ENCODE data around the gene EIF1AD. TPM values are rescaled to one million over a fixed set of nuclear protein-coding genes. Genes with fewer than 3 reads are reported as not detected.

Gene EIF1AD
- total RNA-seq, 1 donor from 2014 or later: 29.0 TPM

DNA sequence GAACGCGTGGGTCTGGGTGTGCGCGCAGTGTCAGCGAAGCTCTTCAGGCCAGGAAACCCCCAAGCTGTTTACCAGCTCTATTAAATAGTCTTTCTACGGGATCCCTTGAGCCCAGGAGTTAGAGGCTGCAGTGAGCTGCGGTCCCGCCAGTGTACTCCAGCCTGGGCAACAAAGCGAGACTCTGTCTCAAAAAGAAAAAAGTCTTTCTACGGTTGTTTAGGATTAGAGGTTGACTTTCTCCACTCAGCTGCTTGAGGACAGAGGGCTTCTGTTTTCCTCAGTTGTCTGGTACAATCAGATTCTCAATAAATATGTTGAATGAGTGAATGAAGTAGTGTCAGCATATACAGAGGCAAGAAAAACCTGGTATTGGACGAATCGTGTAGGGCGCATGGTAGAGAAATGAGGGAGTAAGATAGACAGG, 39.8 kb downstream of the EIF1AD start:
- DNase-seq (no peak), ATAC-seq (peak in 1 of 2 donors; percentile 20)
- H3K4me3 ChIP-seq: peak overlapping the region; percentile 97
- H3K36me3 ChIP-seq: peaks cover 40% of the 10 kb centered on the region
- peak overlapping the region; percentile 90 for H3K27ac ChIP-seq
- TF ChIP-seq, protein P1, sequence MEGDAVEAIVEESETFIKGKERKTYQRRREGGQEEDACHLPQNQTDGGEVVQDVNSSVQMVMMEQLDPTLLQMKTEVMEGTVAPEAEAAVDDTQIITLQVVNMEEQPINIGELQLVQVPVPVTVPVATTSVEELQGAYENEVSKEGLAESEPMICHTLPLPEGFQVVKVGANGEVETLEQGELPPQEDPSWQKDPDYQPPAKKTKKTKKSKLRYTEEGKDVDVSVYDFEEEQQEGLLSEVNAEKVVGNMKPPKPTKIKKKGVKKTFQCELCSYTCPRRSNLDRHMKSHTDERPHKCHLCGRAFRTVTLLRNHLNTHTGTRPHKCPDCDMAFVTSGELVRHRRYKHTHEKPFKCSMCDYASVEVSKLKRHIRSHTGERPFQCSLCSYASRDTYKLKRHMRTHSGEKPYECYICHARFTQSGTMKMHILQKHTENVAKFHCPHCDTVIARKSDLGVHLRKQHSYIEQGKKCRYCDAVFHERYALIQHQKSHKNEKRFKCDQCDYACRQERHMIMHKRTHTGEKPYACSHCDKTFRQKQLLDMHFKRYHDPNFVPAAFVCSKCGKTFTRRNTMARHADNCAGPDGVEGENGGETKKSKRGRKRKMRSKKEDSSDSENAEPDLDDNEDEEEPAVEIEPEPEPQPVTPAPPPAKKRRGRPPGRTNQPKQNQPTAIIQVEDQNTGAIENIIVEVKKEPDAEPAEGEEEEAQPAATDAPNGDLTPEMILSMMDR (IDR thresholded peaks at IDR 0.05): no peak
- H3K27me3 ChIP-seq (ENCODE audit: low read depth): no peaks in the 10 kb centered on the region
- intact Hi-C loops (cut with DNase I): no loop called here
- no peaks in the 10 kb centered on the region for H3K9me3 ChIP-seq
- H3K4me1 ChIP-seq: peaks cover 23% of the 10 kb centered on the region

DNA sequence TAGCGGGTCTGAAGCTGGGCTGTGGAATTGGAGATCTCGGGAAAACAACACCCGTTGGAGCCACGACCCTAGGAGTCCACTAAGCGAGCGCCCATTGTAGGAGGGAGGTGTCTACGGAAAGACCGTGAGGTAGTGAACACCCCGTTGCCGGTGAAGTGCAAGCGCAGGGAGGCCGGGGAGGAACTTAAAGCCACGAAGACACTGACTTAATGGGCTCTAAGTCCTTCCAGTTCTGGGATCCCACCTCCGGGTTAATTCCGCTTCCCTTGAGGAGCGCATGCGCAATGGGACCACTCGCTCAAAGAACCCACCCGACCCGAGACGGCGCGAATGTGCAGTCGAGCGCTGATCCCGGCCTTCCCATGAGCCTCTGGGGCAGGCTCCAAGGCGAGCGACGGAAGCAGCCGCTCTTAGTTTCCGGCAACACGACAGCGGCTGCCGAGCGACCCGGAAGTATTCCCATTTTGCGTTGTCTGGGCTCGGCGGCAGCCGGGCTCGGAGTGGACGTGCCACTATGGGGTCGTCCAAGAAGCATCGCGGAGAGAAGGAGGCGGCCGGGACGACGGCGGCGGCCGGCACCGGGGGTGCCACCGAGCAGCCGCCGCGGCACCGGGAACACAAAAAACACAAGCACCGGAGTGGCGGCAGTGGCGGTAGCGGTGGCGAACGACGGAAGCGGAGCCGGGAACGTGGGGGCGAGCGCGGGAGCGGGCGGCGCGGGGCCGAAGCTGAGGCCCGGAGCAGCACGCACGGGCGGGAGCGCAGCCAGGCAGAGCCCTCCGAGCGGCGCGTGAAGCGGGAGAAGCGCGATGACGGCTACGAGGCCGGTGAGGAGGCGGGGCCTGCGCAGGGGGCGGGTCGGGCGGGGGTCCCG, 40.5 kb downstream of the EIF1AD start, which contains the start of gene SART1:
Gene SART1, plus strand, starts transcription at position 468 of the 874 bp plus-strand sequence. Its CDS starts 47 bp downstream, at position 515.
- Histone ChIP-seq H3K4me3 (peak within 1 kb of the TSS; percentile 97), H3K27me3 (ENCODE audit: low read depth) (no peaks in the 10 kb centered on the region), H3K9me3 (no peaks in the 10 kb centered on the region), H3K27ac (peak within 1 kb of the TSS; percentile 90), H3K4me1 (peaks cover 23% of the 10 kb centered on the region), H3K36me3 (peaks cover 33% of the 10 kb centered on the region)
- TF ChIP-seq, protein P1 (IDR thresholded peaks at IDR 0.05): no peak
- peak; percentile 97 to 99 for ATAC-seq
- intact Hi-C loops (cut with DNase I): no loop called here
- DNase-seq: peak; percentile 99

DNA sequence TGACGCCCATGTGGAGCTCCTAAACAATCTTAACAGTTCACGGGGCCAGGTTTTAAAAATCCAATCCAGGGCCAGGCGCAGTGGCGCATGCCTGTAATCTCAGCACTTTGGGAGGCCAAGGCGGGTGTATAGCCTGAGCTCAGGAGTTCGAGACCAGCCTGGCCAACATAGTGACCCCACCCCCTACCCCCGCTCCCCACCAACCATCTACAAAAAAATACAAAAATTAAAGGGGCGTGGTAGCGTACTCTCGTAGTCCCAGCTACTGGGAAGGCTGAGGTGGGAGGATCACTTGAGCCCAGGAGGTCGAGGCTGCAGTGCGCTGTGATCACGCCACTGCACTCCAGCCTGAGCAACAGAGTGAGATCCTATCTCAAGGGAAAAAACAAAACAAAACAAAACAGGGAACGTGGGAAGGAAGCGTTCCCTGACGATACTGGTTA, 41.1 kb downstream of the EIF1AD start:
- intact Hi-C loops (cut with DNase I): no loop called here
- peak overlapping the region; percentile 90 for H3K27ac ChIP-seq
- TF ChIP-seq, protein P1 (IDR thresholded peaks at IDR 0.05): no peak
- H3K4me1 ChIP-seq: peaks cover 23% of the 10 kb centered on the region
- ATAC-seq: peak in 1 of 2 donors; percentile 4
- peak overlapping the region; percentile 97 for H3K4me3 ChIP-seq
- H3K27me3 ChIP-seq (ENCODE audit: low read depth): no peaks in the 10 kb centered on the region
- no peaks in the 10 kb centered on the region for H3K9me3 ChIP-seq
- no peak for DNase-seq
- H3K36me3 ChIP-seq: peaks cover 27% of the 10 kb centered on the region

DNA sequence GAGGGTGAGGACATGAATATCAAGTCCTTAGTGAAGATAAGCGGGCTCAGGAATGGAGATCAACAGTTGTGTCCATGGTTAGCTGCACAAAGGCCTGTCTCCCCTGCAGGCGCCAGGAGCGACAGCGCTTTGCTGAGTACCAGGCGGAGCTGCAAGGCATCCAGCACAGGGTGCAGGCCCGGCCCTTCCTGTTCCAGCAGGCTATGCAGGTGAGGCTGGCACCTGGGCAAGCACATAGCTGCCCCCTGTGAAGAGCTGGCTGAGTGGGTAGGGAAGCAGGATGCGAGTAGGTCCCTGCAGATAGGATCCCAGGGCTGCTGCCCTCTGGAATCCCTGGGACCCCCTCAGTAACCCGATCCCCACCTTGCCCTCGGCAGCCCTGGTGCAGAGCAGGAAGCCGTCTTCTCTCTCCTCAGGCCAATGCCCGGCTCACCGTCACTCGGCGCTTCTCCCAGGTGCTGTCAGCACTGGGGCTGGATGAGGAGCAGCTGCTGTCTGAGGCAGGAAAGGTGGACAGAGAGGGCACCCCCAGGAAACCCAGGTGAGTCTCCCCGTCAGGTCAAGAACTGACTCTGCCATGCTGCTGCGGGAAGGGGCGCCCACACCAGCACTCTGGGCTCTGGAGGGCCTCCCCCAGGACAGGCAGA, 43.1 kb downstream of the EIF1AD start:
- peaks cover 6% of the 10 kb centered on the region for H3K27me3 ChIP-seq (ENCODE audit: low read depth)
- DNase-seq: no peak
- peaks cover 17% of the 10 kb centered on the region for H3K4me1 ChIP-seq
- TF ChIP-seq, protein P1 (IDR thresholded peaks at IDR 0.05): no peak
- H3K9me3 ChIP-seq: no peaks in the 10 kb centered on the region
- H3K4me3 ChIP-seq: no peak overlapping the region
- intact Hi-C loops (cut with DNase I): no loop called here
- peaks cover 7% of the 10 kb centered on the region for H3K36me3 ChIP-seq
- H3K27ac ChIP-seq: no peak overlapping the region
- ATAC-seq: no peak

DNA sequence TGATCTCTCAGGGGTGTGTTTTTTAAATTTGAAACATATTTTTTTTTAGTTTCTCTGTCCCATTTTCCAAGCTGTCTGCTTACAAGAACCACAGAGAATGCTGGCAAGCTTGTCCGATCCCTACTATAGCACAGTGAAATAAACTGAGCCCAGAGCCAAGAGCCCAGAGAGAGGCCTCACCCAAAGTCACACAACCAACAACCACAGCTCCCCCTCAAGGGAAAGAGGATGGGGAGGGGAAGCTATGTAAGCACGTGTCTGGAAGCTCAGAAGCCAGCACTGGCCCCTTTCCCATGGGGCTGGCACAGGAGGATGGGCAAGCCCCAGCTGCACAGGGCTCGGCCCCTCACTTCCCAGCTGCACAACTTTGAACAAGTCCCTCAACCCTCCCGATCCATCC, 43.7 kb downstream of the EIF1AD start:
- Histone ChIP-seq H3K27me3 (ENCODE audit: low read depth) (peaks cover 6% of the 10 kb centered on the region), H3K4me3 (no peak overlapping the region), H3K9me3 (no peaks in the 10 kb centered on the region), H3K4me1 (peaks cover 11% of the 10 kb centered on the region), H3K36me3 (peaks cover 1% of the 10 kb centered on the region), H3K27ac (no peak overlapping the region)
- DNase-seq (no peak), ATAC-seq (no peak)
- TF ChIP-seq, protein P1 (IDR thresholded peaks at IDR 0.05): no peak
- intact Hi-C loops (cut with DNase I): no loop called here

Measured in lower lobe of right lung (tissue), 2 donors.